Measurements from ENCODE around the gene FADS3. TPM values are rescaled to one million over a fixed set of nuclear protein-coding genes. Genes with fewer than 3 reads are reported as not detected.

Gene FADS3
- total RNA-seq, 2 donors from 2014 or later: 368 to 393 TPM

GRCh38 chr11:61863548-61864081, 27.7 kb downstream of the FADS3 start:
- Histone ChIP-seq H3K27me3 (replicated peaks; ENCODE audit: insufficient read depth) (no peaks in the 10 kb centered on the region), H3K9me3 (no peaks in the 10 kb centered on the region), H3K4me3 (no peak overlapping the region), H3K4me1 (ENCODE audit: control insufficient read depth in 1 of 2, low read depth in 2 of 2) (peaks cover 0 to 11% of the 10 kb centered on the region in 2 donors), H3K36me3 (peaks cover 37% of the 10 kb centered on the region), H3K27ac (no peak overlapping the region)
- ATAC-seq (ENCODE audit: insufficient number of reproducible peaks, low FRiP score, low read depth) (no peak), DNase-seq (ENCODE audit: low spot score) (no peak)
- TF ChIP-seq CTCF (IDR thresholded peaks at IDR 0.05): no peak

- Histone ChIP-seq H3K27ac (no peak overlapping the region), H3K4me1 (ENCODE audit: control insufficient read depth in 1 of 2, low read depth in 2 of 2) (peaks cover 0 to 11% of the 10 kb centered on the region in 2 donors), H3K9me3 (no peaks in the 10 kb centered on the region), H3K4me3 (no peak overlapping the region), H3K27me3 (replicated peaks; ENCODE audit: insufficient read depth) (no peaks in the 10 kb centered on the region), H3K36me3 (peaks cover 37% of the 10 kb centered on the region)
- ATAC-seq (ENCODE audit: insufficient number of reproducible peaks, low FRiP score, low read depth) (no peak), DNase-seq (ENCODE audit: low spot score) (no peak)
- TF ChIP-seq CTCF (IDR thresholded peaks at IDR 0.05): no peak
These were observed 28.4 kb downstream of the FADS3 start for GRCh38 chr11:61862714-61863547.

- H3K36me3 ChIP-seq: peaks cover 48% of the 10 kb centered on the region
These were observed 29.7 kb downstream of the FADS3 start for GRCh38 chr11:61861634-61862033.

GRCh38 chr11:61860054-61860903, 31.1 kb downstream of the FADS3 start:
- Histone ChIP-seq H3K36me3 (peaks cover 42% of the 10 kb centered on the region), H3K27ac (peak overlapping the region in 1 of 2 donors; percentile 28), H3K4me1 (ENCODE audit: control insufficient read depth in 1 of 2, low read depth in 2 of 2) (peaks cover 0 to 11% of the 10 kb centered on the region in 2 donors), H3K4me3 (no peak overlapping the region), H3K27me3 (replicated peaks; ENCODE audit: insufficient read depth) (no peaks in the 10 kb centered on the region), H3K9me3 (no peaks in the 10 kb centered on the region)
- DNase-seq (ENCODE audit: low spot score) (no peak), ATAC-seq (ENCODE audit: insufficient number of reproducible peaks, low FRiP score, low read depth) (no peak)
- no peak for TF ChIP-seq CTCF (IDR thresholded peaks at IDR 0.05)

More at GRCh38 chr11:61861634-61862033, 29.7 kb downstream of the FADS3 start:
- H3K27me3 ChIP-seq (replicated peaks; ENCODE audit: insufficient read depth): no peaks in the 10 kb centered on the region
- no peak overlapping the region for H3K27ac ChIP-seq
- H3K9me3 ChIP-seq: no peaks in the 10 kb centered on the region
- peaks cover 0 to 11% of the 10 kb centered on the region in 2 donors for H3K4me1 ChIP-seq (ENCODE audit: control insufficient read depth in 1 of 2, low read depth in 2 of 2)
- TF ChIP-seq CTCF (IDR thresholded peaks at IDR 0.05): no peak
- ATAC-seq (ENCODE audit: insufficient number of reproducible peaks, low FRiP score, low read depth) (no peak), DNase-seq (ENCODE audit: low spot score) (no peak)
- no peak overlapping the region for H3K4me3 ChIP-seq

Data from thoracic aorta (tissue), 2 donors.